ENCODE results near the gene PDK2. TPM values are rescaled to one million over a fixed set of nuclear protein-coding genes. Genes with fewer than 3 reads are reported as not detected.

Gene PDK2
- total and polyA plus RNA-seq, 2 of the 4 experiments (the other 2 are of a cell fraction) = 26.7 to 104 TPM

- in situ Hi-C loops (cut with MboI; ENCODE audit: low sequenced_read_pairs) = no loop called here
- H3K4ac ChIP-seq (ENCODE audit: low read depth, low read length) = no peak overlapping the region
- no peak overlapping the region for H3K56ac ChIP-seq (ENCODE audit: extremely low read depth, insufficient read depth, low read length)
- ATAC-seq (ENCODE audit: low read depth) (no peak), DNase-seq (no peak)
- H3K9me3 ChIP-seq (ENCODE audit: control insufficient read depth, insufficient read depth, low read length) = no peaks in the 10 kb centered on the region
- H3K27me3 ChIP-seq (ENCODE audit: control insufficient read depth, insufficient read depth, low read length) = no peaks in the 10 kb centered on the region
- peaks cover 5% of the 10 kb centered on the region; the same call in 1 of the 2 replicates for H3K4me1 ChIP-seq (ENCODE audit: control insufficient read depth, insufficient read depth, low read length)
- no peak for TF ChIP-seq CEBPB (IDR thresholded peaks at IDR 0.05; ENCODE audit: low read depth, low read length)
- no peak for TF ChIP-seq USF2 (IDR thresholded peaks at IDR 0.05; ENCODE audit: low read depth, low read length)
- TF ChIP-seq, protein P1, sequence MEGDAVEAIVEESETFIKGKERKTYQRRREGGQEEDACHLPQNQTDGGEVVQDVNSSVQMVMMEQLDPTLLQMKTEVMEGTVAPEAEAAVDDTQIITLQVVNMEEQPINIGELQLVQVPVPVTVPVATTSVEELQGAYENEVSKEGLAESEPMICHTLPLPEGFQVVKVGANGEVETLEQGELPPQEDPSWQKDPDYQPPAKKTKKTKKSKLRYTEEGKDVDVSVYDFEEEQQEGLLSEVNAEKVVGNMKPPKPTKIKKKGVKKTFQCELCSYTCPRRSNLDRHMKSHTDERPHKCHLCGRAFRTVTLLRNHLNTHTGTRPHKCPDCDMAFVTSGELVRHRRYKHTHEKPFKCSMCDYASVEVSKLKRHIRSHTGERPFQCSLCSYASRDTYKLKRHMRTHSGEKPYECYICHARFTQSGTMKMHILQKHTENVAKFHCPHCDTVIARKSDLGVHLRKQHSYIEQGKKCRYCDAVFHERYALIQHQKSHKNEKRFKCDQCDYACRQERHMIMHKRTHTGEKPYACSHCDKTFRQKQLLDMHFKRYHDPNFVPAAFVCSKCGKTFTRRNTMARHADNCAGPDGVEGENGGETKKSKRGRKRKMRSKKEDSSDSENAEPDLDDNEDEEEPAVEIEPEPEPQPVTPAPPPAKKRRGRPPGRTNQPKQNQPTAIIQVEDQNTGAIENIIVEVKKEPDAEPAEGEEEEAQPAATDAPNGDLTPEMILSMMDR (conservative IDR thresholded peaks at IDR 0.05; ENCODE audit: low read depth, low read length) = no peak
- no peak for TF ChIP-seq ELK1 (IDR thresholded peaks at IDR 0.05; ENCODE audit: borderline replicate concordance, low read depth, low read length)
- TF ChIP-seq CHD1 (IDR thresholded peaks at IDR 0.05; ENCODE audit: low read depth, low read length) = no peak
- TF ChIP-seq RAD21 (IDR thresholded peaks at IDR 0.05; ENCODE audit: low read length) = no peak
- no peak for TF ChIP-seq POLR2A (IDR thresholded peaks at IDR 0.05; ENCODE audit: low read depth, low read length)
- TF ChIP-seq RCOR1 (IDR thresholded peaks at IDR 0.05; ENCODE audit: insufficient replicate concordance, low read length) = no peak
- TF ChIP-seq FOS (IDR thresholded peaks at IDR 0.05; ENCODE audit: low read depth, low read length) = no peak
- no peak for TF ChIP-seq SMC3 (IDR thresholded peaks at IDR 0.05; ENCODE audit: low read depth, low read length)
- TF ChIP-seq RFX5 (IDR thresholded peaks at IDR 0.05; ENCODE audit: low read depth, low read length) = no peak
- TF ChIP-seq BHLHE40 (IDR thresholded peaks at IDR 0.05; ENCODE audit: low read depth, low read length) = no peak
- TF ChIP-seq NFE2L2 (IDR thresholded peaks at IDR 0.05; ENCODE audit: low read depth, low read length) = no peak
- no peak for TF ChIP-seq MAZ (IDR thresholded peaks at IDR 0.05; ENCODE audit: borderline replicate concordance, low read depth, low read length)
- no peak for TF ChIP-seq MAFK (IDR thresholded peaks at IDR 0.05; ENCODE audit: low read depth, low read length)
- TF ChIP-seq MXI1 (IDR thresholded peaks at IDR 0.05; ENCODE audit: borderline replicate concordance, low read depth, low read length) = no peak
- H3K4me3 ChIP-seq (ENCODE audit: insufficient read depth, low read depth, low read length) = no peak overlapping the region
- no peak overlapping the region for H3K4me2 ChIP-seq (ENCODE audit: low read depth, low read length)
- no peak overlapping the region for H2AK5ac ChIP-seq (ENCODE audit: low read depth, low read length)
- no peak overlapping the region for H2AK9ac ChIP-seq (replicated peaks; ENCODE audit: low read depth, low read length, poor library complexity)
- no peak overlapping the region for H3K9ac ChIP-seq (ENCODE audit: low read depth, low read length)
- ChIA-PET POLR2A (ENCODE audit: unreplicated experiment) (no interaction called here), CTCF (no interaction called here)
- no peak overlapping the region for H3K18ac ChIP-seq (ENCODE audit: low read depth, low read length)
- H3K23ac ChIP-seq (ENCODE audit: low read depth, low read length) = no peak overlapping the region
- WGBS, 2 experiments (ENCODE audit: extremely low coverage in 2 of 2, insufficient read length in 1 of 2) = 98% methylated on average over 8 of the region's 16 CpGs; no CpG with 5 or more reads in 1 of the 2 experiments
- no peak overlapping the region for H2AFZ ChIP-seq (replicated peaks; ENCODE audit: low read length, poor library complexity)
- H2BK15ac ChIP-seq (ENCODE audit: low read depth, low read length) = no peak overlapping the region
- H3K14ac ChIP-seq (replicated peaks; ENCODE audit: low read depth, low read length) = no peak overlapping the region
- H4K91ac ChIP-seq (ENCODE audit: insufficient read depth, low read depth, low read length) = no peak overlapping the region
- H3K9me1 ChIP-seq (ENCODE audit: insufficient read depth, low read length) = peaks cover 24% of the 10 kb centered on the region
- no peak overlapping the region for H4K8ac ChIP-seq (ENCODE audit: low read depth in 2 of 2, low read length in 2 of 2)
- H3K79me1 ChIP-seq (ENCODE audit: low read depth in 1 of 2, low read length in 2 of 2) = peaks cover 38 to 75% of the 10 kb centered on the region in 2 experiments
- no peak overlapping the region for H2BK5ac ChIP-seq (ENCODE audit: low read depth, low read length, poor library complexity, severe bottlenecking)
- H3K36me3 ChIP-seq (ENCODE audit: control insufficient read depth, insufficient read depth, low read length) = peaks cover 52% of the 10 kb centered on the region
- H4K20me1 ChIP-seq (ENCODE audit: insufficient read depth, low read length) = no peaks in the 10 kb centered on the region; the same call in 1 of the 2 replicates
- H2BK120ac ChIP-seq (ENCODE audit: low read depth, low read length) = no peak overlapping the region
- H2BK20ac ChIP-seq (ENCODE audit: low read depth, low read length) = no peak overlapping the region
- intact Hi-C loops (cut with micrococcal nuclease) = no loop called here
- H3K27ac ChIP-seq (ENCODE audit: insufficient read depth, low read length) = no peak overlapping the region
- no peak overlapping the region for H4K5ac ChIP-seq (ENCODE audit: low read depth, low read length)
- dilution Hi-C loops (cut with HindIII; ENCODE audit: low sequenced_read_pairs, unreplicated experiment) = no loop called here
- no TSS peak for BruUV-seq (replicated peaks)
Measured at GRCh38 chr17:50070908-50071680, 24.1 kb upstream of the PDK2 start.
